ENCODE data around the gene FBXW5. TPM values are rescaled to one million over a fixed set of nuclear protein-coding genes. Genes with fewer than 3 reads are reported as not detected.

FBXW5 gene
- total and polyA plus RNA-seq, 9 of the 15 experiments (the other 6 are each of a cell fraction or from before 2014, with no cell fraction given) = 0.21 to 128 (median 37.0) TPM

- TF ChIP-seq, protein P1, sequence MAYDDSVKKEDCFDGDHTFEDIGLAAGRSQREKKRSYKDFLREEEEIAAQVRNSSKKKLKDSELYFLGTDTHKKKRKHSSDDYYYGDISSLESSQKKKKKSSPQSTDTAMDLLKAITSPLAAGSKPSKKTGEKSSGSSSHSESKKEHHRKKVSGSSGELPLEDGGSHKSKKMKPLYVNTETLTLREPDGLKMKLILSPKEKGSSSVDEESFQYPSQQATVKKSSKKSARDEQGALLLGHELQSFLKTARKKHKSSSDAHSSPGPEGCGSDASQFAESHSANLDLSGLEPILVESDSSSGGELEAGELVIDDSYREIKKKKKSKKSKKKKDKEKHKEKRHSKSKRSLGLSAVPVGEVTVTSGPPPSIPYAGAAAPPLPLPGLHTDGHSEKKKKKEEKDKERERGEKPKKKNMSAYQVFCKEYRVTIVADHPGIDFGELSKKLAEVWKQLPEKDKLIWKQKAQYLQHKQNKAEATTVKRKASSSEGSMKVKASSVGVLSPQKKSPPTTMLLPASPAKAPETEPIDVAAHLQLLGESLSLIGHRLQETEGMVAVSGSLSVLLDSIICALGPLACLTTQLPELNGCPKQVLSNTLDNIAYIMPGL (CRISPR knock-in tag; IDR thresholded peaks at IDR 0.05) = peak; percentile 55; the same call in 1 of the 2 replicates
- TF ChIP-seq JUND (IDR thresholded peaks at IDR 0.05; ENCODE audit: borderline replicate concordance, low read depth, low read length) (0 out of 2 replicates have a peak, but pooled peaks have one; percentile 7), JUND (tag; IDR thresholded peaks at IDR 0.05; ENCODE audit: borderline replicate concordance, low read depth, low read length) (no peak; the same call in 2 of the 3 replicates), CTCFL (IDR thresholded peaks at IDR 0.05; ENCODE audit: borderline replicate concordance, insufficient read depth, low read depth, low read length, poor library complexity, severe bottlenecking) (peak; percentile 31), ZBTB7A (IDR thresholded peaks at IDR 0.05; ENCODE audit: borderline replicate concordance, control insufficient read depth, low read depth, low read length) (peak; percentile 82), CC2D1A (IDR thresholded peaks at IDR 0.05) (peak; percentile 61; the same call in 1 of the 2 replicates), FOXP1 (CRISPR knock-in tag; IDR thresholded peaks at IDR 0.05) (0 out of 2 replicates have a peak, but pooled peaks have one; percentile 44), EP300 (IDR thresholded peaks at IDR 0.05; ENCODE audit: low read length) (0 out of 2 replicates have a peak, but pooled peaks have one; percentile 18), ARID4B (CRISPR knock-in tag; IDR thresholded peaks at IDR 0.05) (0 out of 2 replicates have a peak, but pooled peaks have one; percentile 48), FOXA3 (CRISPR knock-in tag; conservative IDR thresholded peaks at IDR 0.05 in 1 of 2, IDR thresholded peaks at IDR 0.05 in 1 of 2) (0 out of 4 replicates have a peak, but pooled peaks of 1 of the 2 experiments have one; percentile 40), MTA3 (IDR thresholded peaks at IDR 0.05; ENCODE audit: borderline replicate concordance) (peak; percentile 60; the same call in 1 of the 2 replicates), KLF1 (tag; IDR thresholded peaks at IDR 0.05) (peak; percentile 46; the same call in 1 of the 2 replicates), HDAC3 (IDR thresholded peaks at IDR 0.05; ENCODE audit: borderline replicate concordance, partially characterized antibody) (no peak), PHF20 (IDR thresholded peaks at IDR 0.05; ENCODE audit: partially characterized antibody) (no peak), ATF1 (CRISPR knock-in tag; IDR thresholded peaks at IDR 0.05) (no peak), ATF1 (tag; IDR thresholded peaks at IDR 0.05) (0 out of 2 replicates have a peak, but pooled peaks have one; percentile 33), HCFC1 (IDR thresholded peaks at IDR 0.05; ENCODE audit: low read depth, low read length) (0 out of 2 replicates have a peak, but pooled peaks have one; percentile 26)
Observed at GRCh38 chr9:136947955-136948510, 3.5 kb upstream of the FBXW5 start (continued).

Measured in K562 (cell line).